Vagina (tissue), 2 donors: ENCODE measurements around the gene USH2A.

ENCODE experiments used
- CTCF ChIP-seq, 3 experiments: fragments of 450-650 bp in 2 of 3; fragments of 200-600 bp in 1 of 3; sonication (generic) in 1 of 3; IDR thresholded peaks; one replicate each; pipeline ENCODE4 v1.5.1; 2017 to 2019; ENCODE audit warnings: antibody characterized with exemption in 3 of 3, mild to moderate bottlenecking in 2 of 3, moderate library complexity in 2 of 3
- POLR2A ChIP-seq, 2 donors: fragments of 450-650 bp; IDR thresholded peaks; one replicate each; pipeline ENCODE4 v1.6.1; 2017; ENCODE audit warnings: antibody characterized with exemption in 2 of 2, mild to moderate bottlenecking in 2 of 2, moderate library complexity in 2 of 2
- POLR2AphosphoS5 ChIP-seq, 2 donors: sonication (generic); formaldehyde crosslinking; IDR thresholded peaks; one replicate each; pipeline ENCODE4 v1.9.0; 2017; ENCODE audit warnings: antibody characterized with exemption in 2 of 2, mild to moderate bottlenecking in 2 of 2, low read depth in 1 of 2; ENCODE audit not compliant: insufficient read depth in 1 of 2

- TF ChIP-seq CTCF (IDR thresholded peaks at IDR 0.05) (no peak), POLR2AphosphoS5 (IDR thresholded peaks at IDR 0.05; ENCODE audit: insufficient read depth in 1 of 2, low read depth in 1 of 2) (no peak), POLR2A (IDR thresholded peaks at IDR 0.05) (no peak)
Measured at GRCh38 chr1:215776336-215776735, 646.9 kb downstream of the USH2A start.
